HL-60 (cell line): Measurements from ENCODE around the gene PAXIP1.

Experiments
- DNase-seq, 2 experiments: peaks; one replicate each; pipeline ENCODE4 v3.0.0-alpha.2; 2010 to 2020; ENCODE audit warnings: low read depth in 1 of 2, low spot score in 1 of 2
- H3K27ac ChIP-seq: fragments of 250-450 bp; sonication (Bioruptor Pico); replicated peaks from 2 replicates; pipeline ENCODE4 v1.5.1; 2020; ENCODE audit warnings: mild to moderate bottlenecking, moderate library complexity
- H3K27me3 ChIP-seq: fragments of 250-450 bp; sonication (Bioruptor Pico); 2 replicates; pipeline ENCODE4 v1.5.1; 2021; ENCODE audit warnings: mild to moderate bottlenecking, moderate library complexity; ENCODE audit not compliant: insufficient read depth, poor library complexity, severe bottlenecking
- H3K4me3 ChIP-seq: replicated peaks from 2 replicates; pipeline ENCODE4 v1.5.1; 2011; ENCODE audit warnings: mild to moderate bottlenecking, control low read depth, low read length; ENCODE audit not compliant: insufficient read depth
- CTCF ChIP-seq: IDR thresholded peaks from one replicate; pipeline ENCODE4 v1.5.1; 2011; ENCODE audit warnings: low read length, control low read depth, inconsistent platforms; ENCODE audit not compliant: insufficient read depth
- GABPA ChIP-seq: IDR thresholded peaks from 2 replicates; pipeline ENCODE4 v1.6.1; 2012; ENCODE audit warnings: low read depth
- POLR2AphosphoS5 ChIP-seq: IDR thresholded peaks from 2 replicates; pipeline ENCODE4 v1.6.1; 2012; ENCODE audit warnings: low read depth
- REST ChIP-seq: IDR thresholded peaks from 2 replicates; pipeline ENCODE4 v1.6.1; 2012; ENCODE audit warnings: low read depth; ENCODE audit not compliant: insufficient replicate concordance
- SPI1 ChIP-seq: IDR thresholded peaks from 2 replicates; pipeline ENCODE4 v1.6.1; 2012; ENCODE audit warnings: low read depth, mild to moderate bottlenecking, borderline replicate concordance

Gene PAXIP1

GRCh38 chr7:154986200-154986945 is 16.6 kb downstream of the PAXIP1 start:
- Histone ChIP-seq H3K27me3 (no peaks in the 10 kb centered on the region), H3K4me3 (no peak overlapping the region), H3K27ac (no peak overlapping the region)
- TF ChIP-seq REST, result no peak
- DNase-seq, result no peak

GRCh38 chr7:154985230-154985629 is 17.7 kb downstream of the PAXIP1 start:
- no peaks in the 10 kb centered on the region for H3K27me3 ChIP-seq
- TF ChIP-seq POLR2AphosphoS5 (no peak), GABPA (no peak), CTCF (no peak), SPI1 (no peak), REST (no peak)
- H3K27ac ChIP-seq, result no peak overlapping the region
- DNase-seq, result no peak
- no peak overlapping the region for H3K4me3 ChIP-seq

GRCh38 chr7:154984601-154985188 is 18.2 kb downstream of the PAXIP1 start:
- no peak for DNase-seq
- Histone ChIP-seq H3K27ac (no peak overlapping the region), H3K4me3 (no peak overlapping the region), H3K27me3 (no peaks in the 10 kb centered on the region)
- TF ChIP-seq CTCF, result no peak
- TF ChIP-seq POLR2AphosphoS5, result no peak
- TF ChIP-seq GABPA, result no peak
- no peak for TF ChIP-seq SPI1
- no peak for TF ChIP-seq REST
